Vagina (tissue), 2 donors: ENCODE measurements around the gene CASP6. TPM values are rescaled to one million over a fixed set of nuclear protein-coding genes. Genes with fewer than 3 reads are reported as not detected.

ENCODE experiments used
- DNase-seq, 2 donors: peaks; one replicate each; pipeline ENCODE4 v3.0.0-alpha.2; 2017; ENCODE audit errors: extremely low spot score in 2 of 2
- H3K27ac ChIP-seq: fragments of 200-600 bp; sonication (generic); one replicate; pipeline ENCODE4 v1.5.1; 2019
- H3K27me3 ChIP-seq: fragments of 200-600 bp; sonication (generic); one replicate; pipeline ENCODE4 v1.5.1; 2019
- H3K36me3 ChIP-seq, 2 donors: fragments of 200-600 bp; sonication (generic); one replicate each; pipeline ENCODE4 v1.5.1; 2017 to 2019
- H3K4me1 ChIP-seq: fragments of 200-600 bp; sonication (generic); one replicate; pipeline ENCODE4 v1.5.1; 2019
- H3K4me3 ChIP-seq, 2 donors: fragments of 200-600 bp; sonication (generic); 1 replicate in 1 of 2; 2 replicates in 1 of 2; pipeline ENCODE4 v1.5.1; 2016 to 2019
- H3K9me3 ChIP-seq: fragments of 200-600 bp; sonication (generic); one replicate; pipeline ENCODE4 v1.5.1; 2019
- CTCF ChIP-seq, 3 experiments: fragments of 450-650 bp in 2 of 3; fragments of 200-600 bp in 1 of 3; sonication (generic) in 1 of 3; IDR thresholded peaks; one replicate each; pipeline ENCODE4 v1.5.1; 2017 to 2019; ENCODE audit warnings: antibody characterized with exemption in 3 of 3, mild to moderate bottlenecking in 2 of 3, moderate library complexity in 2 of 3
- POLR2A ChIP-seq, 2 donors: fragments of 450-650 bp; IDR thresholded peaks; one replicate each; pipeline ENCODE4 v1.6.1; 2017; ENCODE audit warnings: antibody characterized with exemption in 2 of 2, mild to moderate bottlenecking in 2 of 2, moderate library complexity in 2 of 2
- POLR2AphosphoS5 ChIP-seq, 2 donors: sonication (generic); formaldehyde crosslinking; IDR thresholded peaks; one replicate each; pipeline ENCODE4 v1.9.0; 2017; ENCODE audit warnings: antibody characterized with exemption in 2 of 2, mild to moderate bottlenecking in 2 of 2, low read depth in 1 of 2; ENCODE audit not compliant: insufficient read depth in 1 of 2
- intact Hi-C: fragments of 100-400 bp; cut with DNase I; formaldehyde crosslinking; loops from one replicate; pipeline ENCODE4 v1.15.1; 2023
- total RNA-seq: library from RNA; depleted of rRNA; stranded (reverse); fragments of >200 nt; gene quantifications from one replicate; pipeline ENCODE4 v1.2.3, GENCODE V29; 2016

The CASP6 gene
- total RNA-seq, 1 donor from 2014 or later = 7.9 TPM

GRCh38 chr4:109738104-109738872 lies 35.0 kb upstream of the CASP6 start:
- TF ChIP-seq POLR2A (IDR thresholded peaks at IDR 0.05) (no peak), POLR2AphosphoS5 (IDR thresholded peaks at IDR 0.05; ENCODE audit: insufficient read depth in 1 of 2, low read depth in 1 of 2) (no peak), CTCF (IDR thresholded peaks at IDR 0.05) (no peak)
- Histone ChIP-seq H3K36me3 (no peaks in the 10 kb centered on the region), H3K4me1 (no peaks in the 10 kb centered on the region), H3K9me3 (no peaks in the 10 kb centered on the region), H3K27ac (no peak overlapping the region), H3K4me3 (no peak overlapping the region), H3K27me3 (no peaks in the 10 kb centered on the region)
- intact Hi-C loops = no loop called here
- no peak for DNase-seq

- Histone ChIP-seq H3K4me1 (no peaks in the 10 kb centered on the region), H3K36me3 (no peaks in the 10 kb centered on the region), H3K27ac (no peak overlapping the region), H3K9me3 (no peaks in the 10 kb centered on the region), H3K27me3 (no peaks in the 10 kb centered on the region), H3K4me3 (no peak overlapping the region)
- DNase-seq = no peak
- intact Hi-C loops = no loop called here
- TF ChIP-seq POLR2AphosphoS5 (IDR thresholded peaks at IDR 0.05; ENCODE audit: insufficient read depth in 1 of 2, low read depth in 1 of 2) (no peak), POLR2A (IDR thresholded peaks at IDR 0.05) (no peak), CTCF (IDR thresholded peaks at IDR 0.05) (no peak)
Measured at GRCh38 chr4:109735566-109736365, 32.5 kb upstream of the CASP6 start.

- intact Hi-C loops = no loop called here
- DNase-seq = no peak
- no peaks in the 10 kb centered on the region for H3K36me3 ChIP-seq
- no peaks in the 10 kb centered on the region for H3K9me3 ChIP-seq
- peaks cover 6% of the 10 kb centered on the region for H3K4me1 ChIP-seq
- H3K4me3 ChIP-seq = no peak overlapping the region
- H3K27ac ChIP-seq = no peak overlapping the region
- TF ChIP-seq POLR2A (IDR thresholded peaks at IDR 0.05) (no peak), CTCF (IDR thresholded peaks at IDR 0.05) (no peak), POLR2AphosphoS5 (IDR thresholded peaks at IDR 0.05; ENCODE audit: insufficient read depth in 1 of 2, low read depth in 1 of 2) (no peak)
- no peaks in the 10 kb centered on the region for H3K27me3 ChIP-seq
Measured at GRCh38 chr4:109733728-109734127, 30.5 kb upstream of the CASP6 start.

- Histone ChIP-seq H3K27me3 (no peaks in the 10 kb centered on the region), H3K4me3 (peak overlapping the region; percentile 58 to 94), H3K27ac (peak overlapping the region; percentile 80), H3K4me1 (peaks cover 18% of the 10 kb centered on the region), H3K9me3 (no peaks in the 10 kb centered on the region), H3K36me3 (no peaks in the 10 kb centered on the region)
- no peak for TF ChIP-seq POLR2AphosphoS5 (IDR thresholded peaks at IDR 0.05; ENCODE audit: insufficient read depth in 1 of 2, low read depth in 1 of 2)
- TF ChIP-seq CTCF (IDR thresholded peaks at IDR 0.05) = no peak
- TF ChIP-seq POLR2A (IDR thresholded peaks at IDR 0.05) = no peak
- intact Hi-C loops = no loop called here
- DNase-seq = no peak
Measured at GRCh38 chr4:109730619-109731545, 27.6 kb upstream of the CASP6 start.
